H1 (cell line): Measurements from ENCODE around the gene MAGI2. TPM values are rescaled to one million over a fixed set of nuclear protein-coding genes. Genes with fewer than 3 reads are reported as not detected.

Source experiments
- CTCF ChIA-PET: fragments of 300-600 bp; sonication (Branson Sonifier 250); formaldehyde crosslinking; loops from one replicate; lab custom pipeline; 2021; ENCODE audit not compliant: partially characterized antibody; lab: Charles Lee
- POLR2A ChIA-PET: fragments of 300-600 bp; sonication (Branson Sonifier 250); formaldehyde crosslinking; loops from one replicate; lab custom pipeline; 2021; ENCODE audit warnings: inconsistent platforms; ENCODE audit not compliant: partially characterized antibody; lab: Charles Lee
- DNase-seq, 2 experiments: peaks; one replicate each; pipeline versions ENCODE4 v3.0.0 to v3.0.0-alpha.2; 2010 to 2022; ENCODE audit warnings: low spot score in 2 of 2, low read depth in 1 of 2, mixed read lengths in 1 of 2
- FAIRE-seq: peaks from 2 replicates; lab custom pipeline; 2011; peaks lifted over from hg19 to GRCh38; lab: Jason Lieb, UNC
- H2AFZ ChIP-seq: 2 replicates; pipeline ENCODE4 v1.8.1; 2012; ENCODE audit warnings: low read length, inconsistent platforms
- H2AK5ac ChIP-seq: 2 replicates; pipeline ENCODE4 v1.6.1; 2013; ENCODE audit warnings: low read depth, low read length
- H2BK120ac ChIP-seq: replicated peaks from 2 replicates; pipeline ENCODE3; 2013; ENCODE audit warnings: low read depth, low read length, inconsistent platforms
- H2BK12ac ChIP-seq: 2 replicates; pipeline ENCODE4 v1.6.1; 2013; ENCODE audit warnings: low read depth, low read length
- H2BK15ac ChIP-seq: 2 replicates; pipeline ENCODE4 v1.6.1; 2013; ENCODE audit warnings: low read length
- H2BK20ac ChIP-seq: 2 replicates; pipeline ENCODE4 v1.6.1; 2013; ENCODE audit warnings: low read length
- H2BK5ac ChIP-seq: 2 replicates; pipeline ENCODE4 v1.6.1; 2013; ENCODE audit warnings: low read depth, low read length
- H3K14ac ChIP-seq: 2 replicates; pipeline ENCODE4 v1.6.1; 2013; ENCODE audit warnings: inconsistent platforms; ENCODE audit not compliant: insufficient read length
- H3K18ac ChIP-seq: 2 replicates; pipeline ENCODE4 v1.6.1; 2013; ENCODE audit warnings: low read length; ENCODE audit errors: extremely low read depth
- H3K23ac ChIP-seq: 2 replicates; pipeline ENCODE4 v1.6.1; 2013; ENCODE audit warnings: inconsistent platforms; ENCODE audit not compliant: insufficient read length
- H3K23me2 ChIP-seq: 2 replicates; pipeline ENCODE4 v1.6.1; 2013; ENCODE audit warnings: low read depth, low read length
- H3K27ac ChIP-seq: 2 replicates; pipeline ENCODE4 v1.6.1; 2011; ENCODE audit warnings: low read depth, low read length, inconsistent platforms
- H3K27me3 ChIP-seq, 4 experiments: replicated peaks in 1 of 4; 1 replicate in 1 of 4; 2 replicates in 3 of 4; pipeline versions ENCODE4 v1.6.1 to v1.8.1; 2011 to 2013; ENCODE audit warnings: low read length in 3 of 4, mild to moderate bottlenecking in 3 of 4, inconsistent platforms in 2 of 4, mixed read lengths in 2 of 4, moderate library complexity in 1 of 4; ENCODE audit not compliant: control insufficient read depth in 3 of 4, insufficient read depth in 3 of 4; ENCODE audit errors: extremely low read depth in 1 of 4
- H3K36me3 ChIP-seq, 4 experiments: 2 replicates each; pipeline versions ENCODE4 v1.6.1 to v1.8.1; 2011 to 2013; ENCODE audit warnings: mild to moderate bottlenecking in 4 of 4, low read length in 3 of 4, moderate library complexity in 2 of 4, control low read depth in 1 of 4, inconsistent platforms in 1 of 4; ENCODE audit not compliant: insufficient read depth in 4 of 4, control insufficient read depth in 2 of 4
- H3K4ac ChIP-seq: replicated peaks from 2 replicates; pipeline ENCODE3; 2013; ENCODE audit warnings: low read length, low read depth, mixed read lengths, inconsistent platforms; ENCODE audit not compliant: insufficient read length
- H3K4me1 ChIP-seq, 4 experiments: replicated peaks in 1 of 4; 1 replicate in 1 of 4; 2 replicates in 3 of 4; pipeline versions ENCODE4 v1.6.1 to v1.8.1; 2011 to 2013; ENCODE audit warnings: low read length in 3 of 4, inconsistent platforms in 2 of 4, mixed read lengths in 1 of 4; ENCODE audit not compliant: insufficient read depth in 4 of 4, control insufficient read depth in 3 of 4
- H3K4me2 ChIP-seq, 2 experiments: 2 replicates each; pipeline versions ENCODE4 v1.6.1 to v1.8.1; 2011 to 2013; ENCODE audit warnings: low read depth in 2 of 2, low read length in 2 of 2, control low read depth in 1 of 2, inconsistent platforms in 1 of 2, mild to moderate bottlenecking in 1 of 2; ENCODE audit not compliant: insufficient read depth in 1 of 2
- H3K4me3 ChIP-seq, 4 experiments: fragments of 200-600, 300-600 bp in 1 of 4; sonication (generic), shearing (Covaris generic), sonication (Bioruptor Twin) in 1 of 4; 2 replicates each; pipeline versions ENCODE4 v1.5.1 to v1.8.1; 2011 to 2016; ENCODE audit warnings: low read length in 4 of 4, low read depth in 3 of 4, control low read depth in 2 of 4, inconsistent platforms in 2 of 4, mild to moderate bottlenecking in 2 of 4, mixed read lengths in 1 of 4, moderate library complexity in 1 of 4; ENCODE audit not compliant: insufficient read depth in 2 of 4; ENCODE audit errors: extremely low read depth in 1 of 4
- H3K56ac ChIP-seq: replicated peaks from 2 replicates; pipeline ENCODE3; 2013; ENCODE audit warnings: low read depth, mild to moderate bottlenecking, mixed read lengths, low read length, inconsistent platforms; ENCODE audit not compliant: insufficient read length
- H3K79me1 ChIP-seq: 2 replicates; pipeline ENCODE4 v1.6.1; 2013; ENCODE audit warnings: low read depth, low read length, control low read depth
- H3K79me2 ChIP-seq, 2 experiments: 2 replicates each; pipeline versions ENCODE4 v1.6.1 to v1.8.1; 2012 to 2013; ENCODE audit warnings: low read length in 2 of 2, mild to moderate bottlenecking in 2 of 2, inconsistent platforms in 1 of 2; ENCODE audit not compliant: insufficient read depth in 2 of 2, control insufficient read depth in 1 of 2
- H3K9ac ChIP-seq, 4 experiments: replicated peaks in 1 of 4; 1 replicate in 1 of 4; 2 replicates in 3 of 4; pipeline versions ENCODE4 v1.6.1 to v1.8.1; 2011 to 2013; ENCODE audit warnings: low read depth in 3 of 4, low read length in 3 of 4, control low read depth in 2 of 4, mild to moderate bottlenecking in 2 of 4, moderate library complexity in 2 of 4, inconsistent platforms in 1 of 4; ENCODE audit errors: extremely low read depth in 1 of 4
- H3K9me3 ChIP-seq, 2 experiments: 2 replicates each; pipeline versions ENCODE4 v1.6.1 to v1.8.1; 2012 to 2013; ENCODE audit warnings: mild to moderate bottlenecking in 2 of 2, moderate library complexity in 2 of 2, control low read depth in 1 of 2, inconsistent platforms in 1 of 2, low read depth in 1 of 2, low read length in 1 of 2, mixed read lengths in 1 of 2; ENCODE audit not compliant: insufficient read depth in 2 of 2
- H4K20me1 ChIP-seq, 2 experiments: replicated peaks in 1 of 2; 2 replicates each; pipeline versions ENCODE3 to v1.8.1; 2011 to 2013; ENCODE audit warnings: inconsistent platforms in 2 of 2, low read length in 2 of 2, mild to moderate bottlenecking in 1 of 2; ENCODE audit not compliant: insufficient read depth in 2 of 2, control insufficient read depth in 1 of 2
- H4K5ac ChIP-seq: 2 replicates; pipeline ENCODE4 v1.6.1; 2013; ENCODE audit warnings: low read length, low read depth, mixed read lengths, inconsistent platforms; ENCODE audit not compliant: insufficient read length
- H4K8ac ChIP-seq: 2 replicates; pipeline ENCODE4 v1.8.0; 2013; ENCODE audit warnings: mild to moderate bottlenecking, moderate library complexity, low read length, inconsistent platforms; ENCODE audit not compliant: insufficient read depth; ENCODE audit errors: extremely low read depth
- H4K91ac ChIP-seq: replicated peaks from 2 replicates; pipeline ENCODE3; 2013; ENCODE audit warnings: low read length, mixed read lengths, inconsistent platforms; ENCODE audit not compliant: insufficient read length
- EGR1 ChIP-seq: IDR thresholded peaks from 2 replicates; pipeline ENCODE4 v1.6.1; 2011; ENCODE audit warnings: low read depth, low read length, borderline replicate concordance
- GABPA ChIP-seq: IDR thresholded peaks from 2 replicates; pipeline ENCODE4 v1.6.1; 2011; ENCODE audit warnings: mild to moderate bottlenecking, low read length, moderate library complexity, borderline replicate concordance; ENCODE audit not compliant: insufficient read depth
- JUN ChIP-seq: IDR thresholded peaks from 2 replicates; pipeline ENCODE4 v1.6.1; 2011; ENCODE audit warnings: low read depth, mild to moderate bottlenecking, improper control_type of control experiment, low read length
- POLR2AphosphoS5 ChIP-seq: IDR thresholded peaks from 2 replicates; pipeline ENCODE4 v1.6.1; 2011; ENCODE audit warnings: low read depth, low read length
- SUZ12 ChIP-seq: fragments of 200-600 bp; sonication (generic); IDR thresholded peaks from 2 replicates; pipeline ENCODE4 v1.6.1; 2012; ENCODE audit warnings: mild to moderate bottlenecking, inconsistent platforms, low read length, moderate library complexity, mixed read lengths
- polyA plus RNA-seq, 7 experiments: library from polyadenylated mRNA; depleted of rRNA in 3 of 7; stranded (reverse) in 5 of 7; unstranded in 2 of 7; fragments of >200 nt in 5 of 7; fragments of 200-250 nt in 2 of 7; gene quantifications; 1 replicate in 5 of 7; 2 replicates in 1 of 7; 4 replicates in 1 of 7; pipeline versions ENCODE4 v1.2.1 to v1.2.3, GENCODE V29; 2011 to 2013; ENCODE audit warnings: missing spikeins in 2 of 7, mixed read lengths in 2 of 7
- total RNA-seq: library from RNA; stranded (reverse); fragmentation: NEBNext Ultra II Directional; extraction: Animal tissue kit (Norgen Biotek cat#: 25700); gene quantifications from 2 replicates; pipeline ENCODE4 v1.2.1, GENCODE V29; 2021
- TF ChIP-seq, protein P1 (sequence below): IDR thresholded peaks from 2 replicates; pipeline ENCODE4 v1.6.1; 2011; ENCODE audit warnings: low read length, improper control_type of control experiment

Gene MAGI2
- total and polyA plus RNA-seq, 2 of the 8 experiments (the other 6 are each of a cell fraction or from before 2014, with no cell fraction given): 6.0 to 27.3 TPM

DNA sequence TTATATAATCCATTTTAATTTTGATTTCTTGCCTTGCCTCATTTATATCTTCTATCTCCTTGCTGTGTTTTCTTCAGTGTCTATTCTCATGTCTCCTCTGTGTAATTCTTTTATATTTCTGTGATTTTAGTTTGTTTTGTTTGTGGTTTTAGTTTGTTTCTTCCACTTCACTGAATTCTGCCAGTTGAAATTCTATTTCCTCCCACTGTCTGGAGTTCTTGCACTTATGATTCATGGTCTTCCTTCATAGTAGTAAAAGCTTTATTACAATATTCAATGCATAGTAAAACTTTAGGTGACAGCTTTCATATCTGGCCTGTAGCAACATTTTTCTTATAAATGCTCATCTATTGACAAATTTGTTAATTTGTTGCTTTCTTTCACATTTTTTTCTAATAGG lies 113.3 kb downstream of the MAGI2 start:
- H3K79me1 ChIP-seq: no peaks in the 10 kb centered on the region
- FAIRE-seq (no peak), DNase-seq (no peak)
- no peaks in the 10 kb centered on the region for H3K79me2 ChIP-seq
- no peak overlapping the region for H4K91ac ChIP-seq
- H3K14ac ChIP-seq: no peak overlapping the region
- no peak overlapping the region for H3K4ac ChIP-seq
- no peak overlapping the region for H2BK12ac ChIP-seq
- no peak overlapping the region for H2BK15ac ChIP-seq
- no peak overlapping the region for H3K56ac ChIP-seq
- POLR2A ChIA-PET: no interaction called here
- H3K18ac ChIP-seq: no peak overlapping the region
- CTCF ChIA-PET: no interaction called here
- H4K20me1 ChIP-seq: no peaks in the 10 kb centered on the region
- TF ChIP-seq EGR1 (no peak), SUZ12 (no peak), POLR2AphosphoS5 (no peak), GABPA (no peak), JUN (no peak)
- TF ChIP-seq, protein P1, sequence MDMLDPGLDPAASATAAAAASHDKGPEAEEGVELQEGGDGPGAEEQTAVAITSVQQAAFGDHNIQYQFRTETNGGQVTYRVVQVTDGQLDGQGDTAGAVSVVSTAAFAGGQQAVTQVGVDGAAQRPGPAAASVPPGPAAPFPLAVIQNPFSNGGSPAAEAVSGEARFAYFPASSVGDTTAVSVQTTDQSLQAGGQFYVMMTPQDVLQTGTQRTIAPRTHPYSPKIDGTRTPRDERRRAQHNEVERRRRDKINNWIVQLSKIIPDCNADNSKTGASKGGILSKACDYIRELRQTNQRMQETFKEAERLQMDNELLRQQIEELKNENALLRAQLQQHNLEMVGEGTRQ: no peak
- H3K27me3 ChIP-seq: no peaks in the 10 kb centered on the region
- H2BK120ac ChIP-seq: no peak overlapping the region
- peaks cover 0 to 2% (median 0%) of the 10 kb centered on the region in 4 experiments; a peak in 1 of 7 replicates for H3K4me1 ChIP-seq
- no peaks in the 10 kb centered on the region for H3K23me2 ChIP-seq
- no peak overlapping the region for H3K23ac ChIP-seq
- no peaks in the 10 kb centered on the region for H3K9me3 ChIP-seq
- H2AK5ac ChIP-seq: no peak overlapping the region
- H2BK20ac ChIP-seq: no peak overlapping the region
- H3K4me2 ChIP-seq: no peak overlapping the region
- H4K5ac ChIP-seq: no peak overlapping the region
- no peaks in the 10 kb centered on the region for H3K36me3 ChIP-seq
- no peak overlapping the region for H3K9ac ChIP-seq
- H2BK5ac ChIP-seq: no peak overlapping the region
- no peak overlapping the region for H3K27ac ChIP-seq
- H2AFZ ChIP-seq: no peak overlapping the region
- no peak overlapping the region for H4K8ac ChIP-seq
- no peak overlapping the region for H3K4me3 ChIP-seq
